Colonic mucosa (tissue), 4 donors: ENCODE results near the gene SPSB2. TPM values are rescaled to one million over a fixed set of nuclear protein-coding genes. Genes with fewer than 3 reads are reported as not detected.
"Not testable (repeated sequence)": the region's sequence is repeated elsewhere in the genome, so short reads cannot be mapped to it uniquely, and the experiment has no call there.

Experiments
- DNase-seq: peaks from one replicate; pipeline ENCODE4 v3.0.0-alpha.2; 2020
- H3K27ac ChIP-seq: fragments of 200-600 bp; one replicate; pipeline ENCODE4 v1.8.0; 2021
- H3K27me3 ChIP-seq: fragments of 200-600 bp; one replicate; pipeline ENCODE4 v1.8.0; 2021
- H3K36me3 ChIP-seq: fragments of 200-600 bp; one replicate; pipeline ENCODE4 v1.8.0; 2021
- H3K4me1 ChIP-seq: fragments of 200-600 bp; one replicate; pipeline ENCODE4 v1.8.0; 2021; ENCODE audit warnings: mild to moderate bottlenecking
- H3K4me3 ChIP-seq: fragments of 200-600 bp; one replicate; pipeline ENCODE4 v1.8.0; 2021
- H3K9ac ChIP-seq, 2 donors: one replicate each; pipeline ENCODE4 v1.7.0; 2013; ENCODE audit warnings: control low read depth in 2 of 2, low read depth in 2 of 2, low read length in 2 of 2
- H3K9me3 ChIP-seq: fragments of 200-600 bp; one replicate; pipeline ENCODE4 v1.8.0; 2021
- CTCF ChIP-seq: fragments of 200-600 bp; IDR thresholded peaks from one replicate; pipeline ENCODE4 v1.8.0; 2022; ENCODE audit warnings: antibody characterized with exemption, mild to moderate bottlenecking
- intact Hi-C: fragments of 100-400 bp; cut with DNase I; formaldehyde crosslinking; loops from one replicate; pipeline ENCODE4 v1.14.1; 2022
- total RNA-seq, 2 donors: library from RNA; stranded (reverse); fragmentation: NEBNext Ultra II Directional in 1 of 2; extraction: Animal tissue kit (Norgen Biotek cat#: 25700) in 1 of 2; gene quantifications; one replicate each; pipeline ENCODE4 v1.2.1, GENCODE V29; 2021
- donor health status: healthy.
- donor health status: DM: no; HTN: no; CAD: no.
- donor health status: DM: no; HTN: no; CAD: no.

Gene SPSB2
- total RNA-seq, 2 donors from 2014 or later = 8.4 to 19.8 TPM

- H3K4me1 ChIP-seq = peaks cover under 1% of the 10 kb centered on the region
- TF ChIP-seq CTCF = no peak
- intact Hi-C loops = no loop called here
These were observed 21.2 kb upstream of the SPSB2 start for GRCh38 chr12:6894321-6894720.

GRCh38 chr12:6892683-6893082 is 19.6 kb upstream of the SPSB2 start:
- H3K27me3 ChIP-seq, H3K4me3 ChIP-seq, H3K9me3 ChIP-seq, intact Hi-C loops, DNase-seq, H3K9ac ChIP-seq, H3K27ac ChIP-seq, H3K36me3 ChIP-seq, H3K4me1 ChIP-seq: not testable (repeated sequence)

More at GRCh38 chr12:6894321-6894720, 21.2 kb upstream of the SPSB2 start:
- no peaks in the 10 kb centered on the region for H3K36me3 ChIP-seq
- H3K4me3 ChIP-seq = no peak overlapping the region
- no peak for DNase-seq
- no peaks in the 10 kb centered on the region for H3K9me3 ChIP-seq
- H3K27me3 ChIP-seq = no peaks in the 10 kb centered on the region
- H3K27ac ChIP-seq = no peak overlapping the region
- no peak overlapping the region for H3K9ac ChIP-seq

GRCh38 chr12:6891646-6892001 is 18.5 kb upstream of the SPSB2 start:
- no peak for TF ChIP-seq CTCF
- H3K36me3 ChIP-seq = no peaks in the 10 kb centered on the region
- no peaks in the 10 kb centered on the region for H3K9me3 ChIP-seq
- peak overlapping the region; percentile 89 for H3K27ac ChIP-seq
- H3K27me3 ChIP-seq = no peaks in the 10 kb centered on the region
- H3K4me3 ChIP-seq = peak overlapping the region; percentile 32
- DNase-seq = no peak
- no peaks in the 10 kb centered on the region for H3K4me1 ChIP-seq
- peak overlapping the region; percentile 81 to 83 for H3K9ac ChIP-seq
- intact Hi-C loops = no loop called here

- peak overlapping the region; percentile 81 to 83 for H3K9ac ChIP-seq
- peak overlapping the region; percentile 32 for H3K4me3 ChIP-seq
- H3K27me3 ChIP-seq = no peaks in the 10 kb centered on the region
- no peaks in the 10 kb centered on the region for H3K9me3 ChIP-seq
- H3K36me3 ChIP-seq = no peaks in the 10 kb centered on the region
- peak; percentile 86 for TF ChIP-seq CTCF
- intact Hi-C loops = no loop called here
- DNase-seq = peak; percentile 99
- H3K27ac ChIP-seq = peak overlapping the region; percentile 89
- H3K4me1 ChIP-seq = no peaks in the 10 kb centered on the region
These were observed 17.9 kb upstream of the SPSB2 start for GRCh38 chr12:6890789-6891645.

GRCh38 chr12:6889775-6890573 is 16.9 kb upstream of the SPSB2 start:
- H3K27me3 ChIP-seq, intact Hi-C loops, H3K4me3 ChIP-seq, H3K36me3 ChIP-seq, H3K4me1 ChIP-seq, DNase-seq, H3K9me3 ChIP-seq: not testable (repeated sequence)
- peak overlapping the region; percentile 71 for H3K27ac ChIP-seq
- peak overlapping the region in 1 of 2 donors; percentile 80 for H3K9ac ChIP-seq

- DNase-seq, H3K4me1 ChIP-seq, H3K27ac ChIP-seq, H3K36me3 ChIP-seq, H3K9me3 ChIP-seq, H3K9ac ChIP-seq, H3K4me3 ChIP-seq, intact Hi-C loops, H3K27me3 ChIP-seq: not testable (repeated sequence)
These were observed 15.7 kb upstream of the SPSB2 start for GRCh38 chr12:6888794-6889193.
